K562 (cell line): ENCODE measurements around the gene TBC1D3B. TPM values are rescaled to one million over a fixed set of nuclear protein-coding genes. Genes with fewer than 3 reads are reported as not detected.

Source experiments
- ATAC-seq: fragments of 200-7000 bp; cut with Tn5 transposase; 3 replicates; pipeline ENCODE4 v1.9.1; 2020; ENCODE audit warnings: moderate library complexity
- BruUV-seq: library from RNA; stranded (reverse); fragments of 400-500 nt; replicated peaks from 2 replicates; lab custom pipeline; 2021; lab: Mats Ljungman, UMichigan
- CTCF ChIA-PET: fragments of 300-600 bp; formaldehyde crosslinking; extraction: SDS; loops from one replicate; lab custom pipeline; 2021; ENCODE audit warnings: low intra/inter-chr PET ratio; lab: Yijun Ruan, JAX
- POLR2A ChIA-PET: fragments of 300-600, 350-650 bp; sonication (Branson Sonifier 250); formaldehyde crosslinking; extraction: SDS; loops from one replicate; lab custom pipeline; 2021; ENCODE audit warnings: antibody characterized with exemption, inconsistent platforms; lab: Yijun Ruan, JAX
- DNase-seq, 4 experiments: peaks; one replicate each; pipeline versions ENCODE4 v3.0.0 to v3.0.0-alpha.2; 2011 to 2018; ENCODE audit warnings: low spot score in 3 of 4, mixed read lengths in 3 of 4; ENCODE audit errors: extremely low read depth in 1 of 4
- FAIRE-seq: peaks from 2 replicates; lab custom pipeline; 2011; peaks lifted over from hg19 to GRCh38; lab: Jason Lieb, UNC
- H2AFZ ChIP-seq: 2 replicates; pipeline ENCODE4 v1.6.0; 2011; ENCODE audit warnings: low read depth, low read length, control low read depth, inconsistent platforms
- H3K27ac ChIP-seq: fragments of 200-600 bp; 3 replicates; pipeline ENCODE4 v1.8.0; 2011; ENCODE audit warnings: low read depth, mild to moderate bottlenecking, control low read depth, inconsistent platforms, low read length, moderate library complexity, mixed read lengths; ENCODE audit errors: extremely low read depth
- H3K27me3 ChIP-seq, 2 experiments: fragments of 300-600 bp in 1 of 2; 2 replicates in 1 of 2; 3 replicates in 1 of 2; pipeline versions ENCODE4 v1.6.0 to v1.8.0; 2011; ENCODE audit warnings: inconsistent platforms in 2 of 2, low read length in 2 of 2, mild to moderate bottlenecking in 1 of 2, mixed read lengths in 1 of 2, moderate library complexity in 1 of 2; ENCODE audit not compliant: control insufficient read depth in 2 of 2, insufficient read depth in 2 of 2
- H3K36me3 ChIP-seq: fragments of 300-600 bp; 3 replicates; pipeline ENCODE4 v1.8.0; 2011; ENCODE audit warnings: mild to moderate bottlenecking, low read length, inconsistent platforms; ENCODE audit not compliant: control insufficient read depth, insufficient read depth
- H3K4me1 ChIP-seq, 2 experiments: fragments of 200-600 bp in 1 of 2; replicated peaks in 1 of 2; 2 replicates in 1 of 2; 3 replicates in 1 of 2; pipeline versions ENCODE4 v1.5.1 to v1.8.0; 2011; ENCODE audit warnings: inconsistent platforms in 2 of 2, low read length in 2 of 2, mild to moderate bottlenecking in 1 of 2, mixed read lengths in 1 of 2, moderate library complexity in 1 of 2; ENCODE audit not compliant: control insufficient read depth in 2 of 2, insufficient read depth in 2 of 2
- H3K4me2 ChIP-seq: 2 replicates; pipeline ENCODE4 v1.6.1; 2011; ENCODE audit warnings: low read length, control low read depth, inconsistent platforms, mixed read lengths; ENCODE audit not compliant: insufficient read depth
- H3K4me3 ChIP-seq: fragments of 200-600 bp; sonication (generic), shearing (Covaris generic); 2 replicates; pipeline ENCODE4 v1.5.1; 2016; ENCODE audit warnings: control low read depth, inconsistent platforms
- H3K79me2 ChIP-seq: fragments of 200-600 bp; 3 replicates; pipeline ENCODE4 v1.8.0; 2011; ENCODE audit warnings: low read length, inconsistent platforms; ENCODE audit not compliant: control insufficient read depth, insufficient read depth
- H3K9ac ChIP-seq, 2 experiments: 2 replicates each; pipeline versions ENCODE4 v1.6.0 to v1.6.1; 2011; ENCODE audit warnings: low read depth in 2 of 2, low read length in 2 of 2, control low read depth in 1 of 2, inconsistent platforms in 1 of 2, mild to moderate bottlenecking in 1 of 2, mixed read lengths in 1 of 2; ENCODE audit not compliant: insufficient read depth in 1 of 2
- H3K9me1 ChIP-seq: one replicate; pipeline ENCODE4 v1.6.0; 2011; ENCODE audit warnings: inconsistent platforms, mild to moderate bottlenecking, low read length, moderate library complexity; ENCODE audit not compliant: control insufficient read depth, insufficient read depth
- H3K9me3 ChIP-seq: replicated peaks from 2 replicates; pipeline ENCODE4 v1.5.1; 2011; ENCODE audit warnings: low read depth, low read length, inconsistent platforms; ENCODE audit not compliant: control insufficient read depth, insufficient read depth
- H4K20me1 ChIP-seq: replicated peaks from 2 replicates; pipeline ENCODE4 v1.6.1; 2011; ENCODE audit warnings: low read length, inconsistent platforms, mixed read lengths; ENCODE audit not compliant: control insufficient read depth, insufficient read depth
- BDP1 ChIP-seq: IDR thresholded peaks from 3 replicates; pipeline ENCODE4 v1.6.1; 2011; ENCODE audit not compliant: insufficient read length, insufficient read depth
- C11orf30 ChIP-seq: fragments of 450-650 bp; IDR thresholded peaks from 2 replicates; pipeline ENCODE4 v1.6.1; 2016; ENCODE audit warnings: low read depth, mild to moderate bottlenecking
- JUND ChIP-seq, 2 experiments: IDR thresholded peaks; 2 replicates in 1 of 2; 3 replicates in 1 of 2; pipeline ENCODE4 v1.6.1; 2011; ENCODE audit warnings: borderline replicate concordance in 2 of 2, low read depth in 2 of 2, low read length in 2 of 2, improper control_type of control experiment in 1 of 2, missing biosample characterization in 1 of 2, missing genetic modification characterization in 1 of 2, missing genetic modification reagents in 1 of 2
- MAFG ChIP-seq: fragments of 450-650 bp; conservative IDR thresholded peaks from 2 replicates; pipeline ENCODE4 v1.6.1; 2016; ENCODE audit warnings: missing genetic modification characterization, missing compliant biosample characterization
- MNT ChIP-seq, 2 experiments: fragments of 450-650 bp; conservative IDR thresholded peaks; 2 replicates each; pipeline ENCODE4 v1.6.1; 2017; ENCODE audit warnings: mild to moderate bottlenecking in 2 of 2, moderate library complexity in 2 of 2
- NFE2 ChIP-seq: IDR thresholded peaks from 2 replicates; pipeline ENCODE4 v1.6.1; 2014; ENCODE audit warnings: antibody characterized with exemption, low read depth
- NR2F6 ChIP-seq: fragments of 450-650 bp; formaldehyde crosslinking; IDR thresholded peaks from 2 replicates; pipeline ENCODE4 v1.4.0; 2020; ENCODE audit warnings: mild to moderate bottlenecking
- NRF1 ChIP-seq, 2 experiments: fragments of 450-650 bp; IDR thresholded peaks in 1 of 2; conservative IDR thresholded peaks in 1 of 2; 2 replicates each; pipeline ENCODE4 v1.6.1; 2014; ENCODE audit warnings: mild to moderate bottlenecking in 2 of 2
- SAFB ChIP-seq: fragments of 200-400 bp; formaldehyde crosslinking; IDR thresholded peaks from 2 replicates; pipeline ENCODE4 v1.6.1; 2017; ENCODE audit warnings: low read depth, low read length, borderline replicate concordance
- XRCC5 ChIP-seq: fragments of 200-400 bp; formaldehyde crosslinking; IDR thresholded peaks from 2 replicates; pipeline ENCODE4 v1.6.1; 2017; ENCODE audit warnings: low read depth, mild to moderate bottlenecking, low read length
- ZNF316 ChIP-seq: fragments of 450-650 bp; IDR thresholded peaks from 2 replicates; pipeline ENCODE4 v1.6.1; 2016
- WGBS: fragments of 100-300 bp; shearing (Covaris generic); methylation state at CpG from one replicate; pipeline ENCODE4 v1.1.6; 2016; ENCODE audit warnings: low coverage, mixed read lengths; ENCODE audit not compliant: insufficient coverage; ENCODE audit errors: missing lambda C conversion rate; 5-methylcytosine and 5-hydroxymethylcytosine counted together
- in situ Hi-C: fragments of 300-500 bp; cut with MboI; formaldehyde crosslinking; loops from 4 replicates; pipeline ENCODE4 v1.15.0; 2018; ENCODE audit warnings: inconsistent platforms, mixed read lengths
- intact Hi-C: fragments of 100-400 bp; cut with micrococcal nuclease; formaldehyde crosslinking; loops from 2 replicates; pipeline ENCODE4 v1.14.2; 2022
- polyA plus RNA-seq, 8 experiments: library from polyadenylated mRNA; depleted of rRNA in 4 of 8; stranded (reverse) in 5 of 8; unstranded in 3 of 8; fragments of >200 nt; fragmentation: Nextera tagmentation in 2 of 8; fragmentation: Illumina TruSeq in 1 of 8; extraction: Ambion mirVana in 2 of 8; extraction: Trizol in 1 of 8; gene quantifications; 2 replicates each; pipeline versions ENCODE4 v1.2.1 to v1.2.3, GENCODE V29; 2011 to 2014; ENCODE audit warnings: inconsistent platforms in 1 of 8, missing spikeins in 1 of 8
- total RNA-seq, 7 experiments: library from RNA; depleted of rRNA in 6 of 7; stranded (reverse); fragments of >200 nt in 6 of 7; fragmentation: Illumina TruSeq in 2 of 7; extraction: Trizol in 2 of 7; gene quantifications; 2 replicates each; pipeline versions ENCODE4 v1.2.1 to v1.2.3, GENCODE V29; 2011 to 2021; ENCODE audit warnings: low replicate concordance in 1 of 7
- TF ChIP-seq, protein P1 (sequence below): sonication (generic); formaldehyde crosslinking; IDR thresholded peaks from 2 replicates; pipeline ENCODE4 v1.8.0; 2022; ENCODE audit warnings: missing genetic modification reagents, mild to moderate bottlenecking, borderline replicate concordance
- TF ChIP-seq, protein P2 (sequence below): fragments of 250-450 bp; sonication (Bioruptor Pico); IDR thresholded peaks from 2 replicates; pipeline ENCODE4 v1.9.0; 2021; ENCODE audit warnings: mild to moderate bottlenecking, inconsistent platforms

The TBC1D3B gene
- total and polyA plus RNA-seq, 9 of the 15 experiments (the other 6 are each of a cell fraction or from before 2014, with no cell fraction given), result 0.29 to 0.60 TPM; not detected in 7

DNA sequence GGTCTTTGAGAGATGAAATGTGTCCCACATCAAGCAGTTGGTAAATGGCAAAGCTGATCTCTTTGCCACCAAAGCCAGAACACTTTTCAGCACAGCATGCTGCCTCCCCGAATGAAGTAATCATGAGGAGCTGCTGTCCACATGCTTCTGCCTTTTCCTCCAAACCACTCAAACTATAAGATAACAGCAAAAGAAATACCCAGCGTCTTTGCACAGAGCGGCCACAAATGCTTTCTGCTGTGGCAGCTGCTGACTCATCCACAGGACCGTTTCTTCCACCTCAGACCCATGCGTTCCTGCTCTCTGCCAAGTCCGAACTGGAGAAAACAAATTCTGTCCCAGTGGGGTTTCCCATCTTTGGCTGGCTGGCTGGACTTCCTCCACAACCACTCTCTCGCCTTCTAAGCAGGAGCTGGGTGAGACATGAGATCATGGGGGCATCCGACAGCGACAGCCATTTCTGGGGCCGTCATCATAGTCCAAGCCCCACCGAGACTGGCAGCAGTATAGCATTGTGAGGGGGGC, 27.1 kb downstream of the TBC1D3B start:
- Histone ChIP-seq H3K4me1 (peaks cover 3 to 5% of the 10 kb centered on the region in 2 experiments; a peak in 2 of 5 replicates), H4K20me1 (no peaks in the 10 kb centered on the region), H3K27ac (no peak overlapping the region), H3K9me3 (no peaks in the 10 kb centered on the region), H3K9me1 (no peaks in the 10 kb centered on the region), H3K36me3 (no peaks in the 10 kb centered on the region), H3K79me2 (no peaks in the 10 kb centered on the region), H3K9ac (peak overlapping the region in 1 of 2 experiments; percentile 27; a peak in 1 of 4 replicates), H2AFZ (peak overlapping the region; percentile 60), H3K4me3 (no peak overlapping the region), H3K4me2 (peak overlapping the region; percentile 27; the same call in 1 of the 2 replicates), H3K27me3 (peaks cover 2 to 14% of the 10 kb centered on the region in 2 experiments; a peak in 2 of 5 replicates)
- CTCF ChIA-PET, result interaction anchor here (1.0 to 1.8 kb wide), 4 partner anchors 175 to 202 kb away, joined by 3 to 14 read pairs (median 5); no protein-coding TSS in a partner anchor
- POLR2A ChIA-PET, result interaction anchor here (0.8 to 1.4 kb wide), 2 partner anchors 149 to 301 kb away, joined by 3 read pairs; no protein-coding TSS in a partner anchor
- BruUV-seq, result no TSS peak
- WGBS, result 26% methylated on average over 11 of the region's 11 CpGs
- DNase-seq (peak in 2 of 4 experiments; percentile 28 to 30), ATAC-seq (peak; percentile 58), FAIRE-seq (no peak)
- in situ Hi-C loops, result no loop called here
- intact Hi-C loops, result loop anchor here (1.0 to 10.0 kb wide), 2 partner anchors 180 to 295 kb away; no protein-coding TSS in a partner anchor
- TF ChIP-seq, protein P1, sequence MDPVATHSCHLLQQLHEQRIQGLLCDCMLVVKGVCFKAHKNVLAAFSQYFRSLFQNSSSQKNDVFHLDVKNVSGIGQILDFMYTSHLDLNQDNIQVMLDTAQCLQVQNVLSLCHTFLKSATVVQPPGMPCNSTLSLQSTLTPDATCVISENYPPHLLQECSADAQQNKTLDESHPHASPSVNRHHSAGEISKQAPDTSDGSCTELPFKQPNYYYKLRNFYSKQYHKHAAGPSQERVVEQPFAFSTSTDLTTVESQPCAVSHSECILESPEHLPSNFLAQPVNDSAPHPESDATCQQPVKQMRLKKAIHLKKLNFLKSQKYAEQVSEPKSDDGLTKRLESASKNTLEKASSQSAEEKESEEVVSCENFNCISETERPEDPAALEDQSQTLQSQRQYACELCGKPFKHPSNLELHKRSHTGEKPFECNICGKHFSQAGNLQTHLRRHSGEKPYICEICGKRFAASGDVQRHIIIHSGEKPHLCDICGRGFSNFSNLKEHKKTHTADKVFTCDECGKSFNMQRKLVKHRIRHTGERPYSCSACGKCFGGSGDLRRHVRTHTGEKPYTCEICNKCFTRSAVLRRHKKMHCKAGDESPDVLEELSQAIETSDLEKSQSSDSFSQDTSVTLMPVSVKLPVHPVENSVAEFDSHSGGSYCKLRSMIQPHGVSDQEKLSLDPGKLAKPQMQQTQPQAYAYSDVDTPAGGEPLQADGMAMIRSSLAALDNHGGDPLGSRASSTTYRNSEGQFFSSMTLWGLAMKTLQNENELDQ, result no peak
- peak; percentile 50 for TF ChIP-seq NFE2
- peak; percentile 46 for TF ChIP-seq MAFG (tag)
- 0 out of 4 replicates have a peak, but pooled peaks of 1 of the 2 experiments have one; percentile 6 for TF ChIP-seq NRF1 (conservative IDR thresholded peaks at IDR 0.05 in 1 of 2, IDR thresholded peaks at IDR 0.05 in 1 of 2)
- no peak for TF ChIP-seq XRCC5
- TF ChIP-seq C11orf30, result peak; percentile 67
- TF ChIP-seq JUND (IDR thresholded peaks at IDR 0.05; ENCODE audit: borderline replicate concordance, low read depth, low read length), result 0 out of 2 replicates have a peak, but pooled peaks have one; percentile 25
- peak; percentile 33; the same call in 1 of the 3 replicates for TF ChIP-seq JUND (tag; IDR thresholded peaks at IDR 0.05; ENCODE audit: borderline replicate concordance, low read depth, low read length)
- TF ChIP-seq ZNF316, result 0 out of 2 replicates have a peak, but pooled peaks have one; percentile 23
- TF ChIP-seq, protein P2, sequence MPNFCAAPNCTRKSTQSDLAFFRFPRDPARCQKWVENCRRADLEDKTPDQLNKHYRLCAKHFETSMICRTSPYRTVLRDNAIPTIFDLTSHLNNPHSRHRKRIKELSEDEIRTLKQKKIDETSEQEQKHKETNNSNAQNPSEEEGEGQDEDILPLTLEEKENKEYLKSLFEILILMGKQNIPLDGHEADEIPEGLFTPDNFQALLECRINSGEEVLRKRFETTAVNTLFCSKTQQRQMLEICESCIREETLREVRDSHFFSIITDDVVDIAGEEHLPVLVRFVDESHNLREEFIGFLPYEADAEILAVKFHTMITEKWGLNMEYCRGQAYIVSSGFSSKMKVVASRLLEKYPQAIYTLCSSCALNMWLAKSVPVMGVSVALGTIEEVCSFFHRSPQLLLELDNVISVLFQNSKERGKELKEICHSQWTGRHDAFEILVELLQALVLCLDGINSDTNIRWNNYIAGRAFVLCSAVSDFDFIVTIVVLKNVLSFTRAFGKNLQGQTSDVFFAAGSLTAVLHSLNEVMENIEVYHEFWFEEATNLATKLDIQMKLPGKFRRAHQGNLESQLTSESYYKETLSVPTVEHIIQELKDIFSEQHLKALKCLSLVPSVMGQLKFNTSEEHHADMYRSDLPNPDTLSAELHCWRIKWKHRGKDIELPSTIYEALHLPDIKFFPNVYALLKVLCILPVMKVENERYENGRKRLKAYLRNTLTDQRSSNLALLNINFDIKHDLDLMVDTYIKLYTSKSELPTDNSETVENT (CRISPR knock-in tag), result no peak
- TF ChIP-seq NR2F6, result no peak
- TF ChIP-seq SAFB, result no peak
- TF ChIP-seq BDP1, result no peak
- TF ChIP-seq MNT (conservative IDR thresholded peaks at IDR 0.05), result 0 out of 4 replicates have a peak, but pooled peaks of 1 of the 2 experiments have one; percentile 27
- TF ChIP-seq, all 486 proteins: peak for 7
